OCI-M2 (cell line): ENCODE measurements around the gene RBM42.
"Not testable (repeated sequence)": the region's sequence is repeated elsewhere in the genome, so short reads cannot be mapped to it uniquely, and the experiment has no call there.

Source experiments
- DNase-seq: peaks from one replicate; lab custom pipeline; 2025; ENCODE audit not compliant: unreplicated experiment; lab: John Stamatoyannopoulos, UW

Gene RBM42, protein sequence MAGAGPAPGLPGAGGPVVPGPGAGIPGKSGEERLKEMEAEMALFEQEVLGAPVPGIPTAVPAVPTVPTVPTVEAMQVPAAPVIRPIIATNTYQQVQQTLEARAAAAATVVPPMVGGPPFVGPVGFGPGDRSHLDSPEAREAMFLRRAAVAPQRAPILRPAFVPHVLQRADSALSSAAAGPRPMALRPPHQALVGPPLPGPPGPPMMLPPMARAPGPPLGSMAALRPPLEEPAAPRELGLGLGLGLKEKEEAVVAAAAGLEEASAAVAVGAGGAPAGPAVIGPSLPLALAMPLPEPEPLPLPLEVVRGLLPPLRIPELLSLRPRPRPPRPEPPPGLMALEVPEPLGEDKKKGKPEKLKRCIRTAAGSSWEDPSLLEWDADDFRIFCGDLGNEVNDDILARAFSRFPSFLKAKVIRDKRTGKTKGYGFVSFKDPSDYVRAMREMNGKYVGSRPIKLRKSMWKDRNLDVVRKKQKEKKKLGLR

DNA sequence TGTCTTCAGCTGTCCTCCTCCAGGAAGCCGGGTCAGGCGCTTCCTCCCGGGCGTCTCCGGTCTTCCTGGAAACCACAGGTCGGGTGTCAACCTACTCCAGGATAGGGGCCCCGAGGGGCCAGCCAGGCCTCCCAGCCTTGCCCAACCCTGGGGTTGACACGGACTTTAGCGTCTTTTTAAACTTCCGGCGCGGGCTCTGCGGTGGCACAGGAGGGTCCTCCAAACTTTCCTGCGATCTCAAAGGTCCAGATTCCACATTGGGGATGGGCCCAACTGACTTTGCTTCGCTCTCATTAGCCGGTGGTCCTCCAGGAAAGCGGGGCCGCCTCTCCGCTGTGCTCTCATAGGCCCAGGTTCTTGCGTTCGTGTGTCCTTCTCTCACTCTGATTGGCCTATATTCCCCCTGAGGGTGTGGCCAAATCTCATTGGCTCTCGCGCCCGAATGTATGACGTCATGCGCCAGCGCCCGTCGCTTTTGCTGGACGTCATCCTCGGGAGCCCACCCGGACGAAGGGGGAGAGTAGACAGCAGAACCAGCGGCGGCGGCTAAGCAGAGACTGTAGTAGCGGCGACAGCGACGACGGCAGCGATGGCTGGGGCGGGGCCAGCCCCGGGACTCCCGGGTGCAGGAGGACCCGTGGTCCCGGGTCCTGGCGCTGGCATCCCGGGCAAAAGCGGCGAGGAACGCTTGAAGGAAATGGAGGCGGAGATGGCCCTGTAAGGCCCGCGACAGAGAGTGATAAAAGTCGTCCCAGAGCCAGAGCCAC is at the start of gene RBM42:
Gene RBM42 (plus strand): TSS at position 472 of the 767 bp plus-strand sequence. CDS start 118 bp downstream, at position 590.
- DNase-seq = peak; percentile 99

- no peak for DNase-seq
Observed at GRCh38 chr19:35582760-35583159, 46.1 kb upstream of the RBM42 start.

DNA sequence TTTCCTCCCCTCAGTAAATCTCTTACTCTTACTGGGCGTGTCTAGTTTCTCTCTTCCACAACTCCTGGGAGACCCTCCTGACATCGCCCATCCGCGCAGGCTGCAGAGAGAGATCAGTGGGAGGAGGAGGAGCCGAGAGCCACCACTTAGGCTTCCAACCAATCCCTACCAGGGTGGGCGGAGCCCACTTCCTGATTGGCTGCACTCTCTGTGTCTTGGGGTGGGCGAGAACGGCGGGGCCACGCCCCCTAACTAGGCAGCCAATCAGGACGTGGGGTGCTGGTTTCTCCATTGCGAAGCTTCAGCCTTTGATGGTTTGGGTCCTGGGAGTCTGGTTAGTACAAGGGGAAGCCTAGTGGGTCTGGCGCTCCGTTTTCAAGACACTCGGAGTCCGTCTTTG is 43.0 kb upstream of the RBM42 start, which contains the start of gene PMIS2:
Gene PMIS2 (plus strand): TSS at position 326 of the 400 bp plus-strand sequence. CDS start 87 bp downstream, outside the sequence.
- DNase-seq = no peak

DNA sequence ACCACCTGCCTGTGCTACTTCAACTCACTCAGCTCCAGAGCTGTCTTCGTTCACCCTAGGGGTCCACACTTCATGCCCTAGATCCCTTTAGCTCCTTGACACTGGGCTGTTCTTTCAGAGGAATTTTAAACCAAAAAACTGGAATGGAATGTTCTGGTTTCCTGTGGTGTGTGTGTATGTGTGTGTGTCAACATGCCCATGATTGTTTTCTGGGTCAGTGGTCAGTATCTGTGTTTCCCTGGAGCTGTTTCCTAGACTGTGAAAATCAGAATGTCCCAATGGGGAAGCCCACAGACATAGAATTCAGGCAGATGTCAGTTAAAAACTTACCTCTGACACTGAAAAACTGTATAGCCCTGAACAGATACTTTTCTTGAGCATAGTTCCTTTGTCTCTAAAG is 41.5 kb upstream of the RBM42 start:
- DNase-seq = no peak

DNA sequence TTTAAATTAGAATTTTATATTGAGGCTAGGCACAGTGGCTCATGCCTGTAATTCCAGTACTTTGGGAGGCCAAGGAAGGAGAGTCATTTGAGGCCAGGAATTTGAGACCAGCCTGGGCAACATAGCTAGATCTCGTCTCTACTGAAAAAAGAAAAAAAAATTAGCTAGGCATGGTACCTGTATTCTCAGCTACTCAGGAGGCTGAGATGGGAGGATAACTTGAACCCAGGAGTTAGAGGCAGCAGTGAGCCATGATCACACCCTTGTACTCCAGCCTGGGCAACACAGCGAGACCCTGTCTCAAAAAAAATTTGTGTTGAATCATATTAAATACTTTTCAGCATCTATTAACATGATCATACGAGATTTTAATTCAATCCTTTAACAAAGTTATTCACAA is 38.0 kb upstream of the RBM42 start:
- DNase-seq = no peak

GRCh38 chr19:35592226-35592625 is 36.6 kb upstream of the RBM42 start:
- no peak for DNase-seq

GRCh38 chr19:35595026-35595425 is 33.8 kb upstream of the RBM42 start:
- DNase-seq = not testable (repeated sequence)

GRCh38 chr19:35595928-35596327 is 32.9 kb upstream of the RBM42 start:
- no peak for DNase-seq

GRCh38 chr19:35596366-35596999 is 32.4 kb upstream of the RBM42 start:
- DNase-seq = no peak

DNA sequence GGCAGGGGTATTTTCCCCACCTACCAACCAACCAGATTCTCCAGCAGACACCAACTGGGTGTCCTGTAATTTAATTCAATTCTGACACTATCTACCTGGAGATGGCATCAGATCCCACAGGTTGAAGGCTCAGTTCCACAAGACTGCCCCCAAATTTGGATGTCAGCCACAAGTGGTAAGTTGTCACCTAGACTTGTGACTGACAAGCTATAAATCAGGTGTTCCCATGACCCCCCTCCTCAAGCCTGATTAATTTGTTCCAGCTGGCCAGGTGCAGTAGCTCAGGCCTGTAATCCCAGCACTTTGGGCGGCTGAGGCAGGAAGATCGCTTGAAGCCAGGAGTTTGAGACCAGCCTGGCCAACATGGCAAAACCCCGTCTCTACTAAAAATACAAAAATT is 26.9 kb upstream of the RBM42 start:
- no peak for DNase-seq

DNA sequence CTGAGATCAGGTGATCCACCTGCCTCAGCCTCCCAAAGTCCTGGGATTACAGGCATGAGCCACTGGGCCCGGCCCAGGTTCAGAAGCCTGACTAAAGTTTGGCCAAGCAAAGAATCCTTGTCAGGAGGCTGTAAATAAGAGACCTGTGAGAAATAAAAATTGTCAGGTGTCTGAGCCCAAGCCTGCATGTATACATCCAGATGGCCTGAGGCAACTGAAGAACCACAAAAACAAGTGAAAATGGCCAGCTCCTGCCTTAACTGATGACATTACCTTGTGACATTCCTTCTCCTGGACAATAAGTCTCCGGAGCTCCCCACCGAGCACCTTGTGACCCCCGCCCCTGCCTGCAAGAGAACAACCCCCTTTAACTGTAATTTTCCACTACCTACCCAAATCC is 24.4 kb upstream of the RBM42 start:
- not testable (repeated sequence) for DNase-seq

- DNase-seq = not testable (repeated sequence)
Observed at GRCh38 chr19:35607170-35607569, 21.7 kb upstream of the RBM42 start.

GRCh38 chr19:35607661-35608060 is 21.2 kb upstream of the RBM42 start:
- DNase-seq = no peak

DNA sequence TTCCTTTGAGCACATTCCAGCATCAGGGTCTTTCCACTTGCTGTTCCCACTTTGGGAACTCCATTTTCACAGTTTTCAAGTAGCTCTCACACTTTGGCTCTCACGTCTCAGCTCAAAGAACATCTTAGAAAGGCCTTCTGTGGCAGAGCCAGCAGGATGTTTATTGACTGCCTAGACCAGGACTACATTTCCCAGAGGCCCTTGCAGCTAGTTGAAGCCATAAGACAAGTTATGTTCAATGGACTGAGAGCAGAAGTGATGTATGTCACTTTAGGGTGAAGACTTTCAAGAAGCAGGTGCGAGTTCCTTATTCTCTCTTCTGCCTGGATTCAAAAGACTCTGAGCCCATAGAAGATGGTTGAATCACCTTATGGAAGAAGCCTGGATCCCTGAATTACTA is 20.6 kb upstream of the RBM42 start:
- no peak for DNase-seq

GRCh38 chr19:35609851-35610353 is 18.9 kb upstream of the RBM42 start:
- no peak for DNase-seq

GRCh38 chr19:35612224-35612558 is 16.6 kb upstream of the RBM42 start:
- no peak for DNase-seq

GRCh38 chr19:35612559-35613321 is 16.1 kb upstream of the RBM42 start, which contains the start of gene HAUS5:
TSS of gene HAUS5 (plus strand) at chr19:35612735. CDS start at chr19:35612795, 60 bp downstream.
- peak; percentile 98 for DNase-seq

DNA sequence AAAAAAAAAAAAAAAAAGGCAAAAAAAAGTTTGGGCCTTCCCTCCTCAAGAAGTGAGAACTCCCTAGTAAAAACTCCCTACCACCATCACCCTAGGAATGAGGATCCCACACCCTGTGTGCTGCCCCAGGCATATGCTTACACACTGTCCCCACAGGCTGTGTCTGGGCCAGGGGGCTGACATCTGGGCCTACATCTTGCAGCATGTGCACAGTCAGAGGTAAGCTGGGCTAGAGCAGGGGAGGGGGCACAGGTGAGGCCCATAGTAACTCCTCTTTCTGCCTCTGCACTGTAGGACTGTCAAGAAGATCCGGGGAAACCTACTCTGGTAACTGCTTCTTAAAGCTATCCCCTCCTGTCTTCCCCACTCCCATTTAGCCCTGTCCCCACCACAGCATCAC is 15.3 kb upstream of the RBM42 start:
- DNase-seq = no peak

DNA sequence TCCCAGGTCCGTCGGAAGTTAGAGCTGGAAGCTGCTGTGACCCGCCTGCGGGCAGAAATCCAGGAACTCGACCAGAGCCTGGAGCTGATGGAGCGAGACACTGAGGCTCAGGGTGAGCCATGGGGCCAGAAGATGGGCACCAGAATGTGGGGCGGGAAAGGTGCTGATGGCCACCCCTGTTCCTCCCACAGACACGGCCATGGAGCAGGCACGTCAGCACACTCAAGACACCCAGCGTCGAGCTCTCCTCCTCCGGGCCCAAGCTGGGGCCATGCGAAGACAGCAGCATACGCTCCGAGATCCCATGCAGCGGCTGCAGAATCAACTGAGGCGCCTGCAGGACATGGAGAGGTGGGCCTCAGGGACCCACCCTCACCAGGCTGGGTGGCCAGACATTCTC is 13.8 kb upstream of the RBM42 start:
- DNase-seq = no peak

DNA sequence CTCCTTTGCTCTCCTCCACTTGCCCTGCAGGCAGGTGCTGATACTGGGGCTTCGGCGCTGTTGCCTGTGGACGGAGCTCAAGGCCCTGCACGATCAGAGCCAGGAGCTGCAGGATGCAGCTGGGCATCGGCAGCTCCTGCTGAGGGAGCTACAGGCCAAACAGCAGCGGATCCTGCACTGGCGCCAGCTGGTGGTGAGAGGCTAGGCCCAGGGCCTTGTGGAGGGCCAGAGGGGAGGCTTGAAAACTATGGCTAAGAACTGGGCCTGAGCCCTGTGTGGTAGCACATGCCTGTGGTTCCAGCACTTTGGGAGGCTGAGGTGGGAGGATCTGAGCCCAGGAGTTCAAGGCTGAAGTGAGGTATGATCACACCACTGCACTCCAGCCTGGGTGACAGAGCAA is 10.0 kb upstream of the RBM42 start:
- no peak for DNase-seq
